ENCODE measurements around the gene SEMA5B.

DNA sequence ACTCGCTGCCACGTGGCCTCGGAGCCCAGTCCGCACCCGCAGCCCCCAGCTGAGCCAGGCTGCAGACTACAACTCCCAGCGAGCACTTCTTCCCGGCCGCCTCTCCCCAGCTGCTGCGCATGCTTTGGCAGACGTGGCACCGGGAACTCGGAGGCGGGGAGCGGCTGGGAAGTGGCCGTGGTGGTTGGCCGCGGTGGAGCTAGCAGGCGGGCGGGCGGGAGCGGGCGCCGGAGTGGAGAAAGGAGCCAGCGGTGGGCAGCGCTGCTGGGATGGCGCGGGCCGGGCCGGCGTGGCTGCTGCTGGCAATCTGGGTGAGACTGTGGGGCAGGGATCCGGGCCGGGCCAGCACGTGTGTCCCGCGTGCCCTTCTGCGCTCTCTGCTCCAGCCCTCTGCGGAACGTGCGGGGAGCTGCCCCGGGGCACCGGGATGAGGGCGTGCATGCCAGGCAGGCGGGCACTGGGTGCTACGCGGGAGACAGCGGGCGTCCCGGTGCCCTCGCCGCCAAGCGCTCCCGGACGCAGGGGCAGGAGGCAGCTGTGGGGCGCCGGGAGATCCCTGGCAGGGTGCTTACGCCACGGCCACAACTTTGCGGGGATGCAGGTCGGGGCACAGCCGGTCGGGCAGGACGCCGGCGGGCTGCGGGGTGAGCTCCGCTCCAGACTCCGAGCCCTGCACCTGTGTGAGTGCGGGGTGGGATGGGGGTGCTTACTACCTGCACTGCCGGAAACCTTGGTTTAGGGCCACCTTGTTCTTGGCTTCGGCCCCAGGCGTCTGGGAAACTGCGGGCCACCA lies 39.5 kb upstream of the SEMA5B start, which contains the start of gene PDIA5:
- TF ChIP-seq EZH2 (IDR thresholded peaks at IDR 0.05; ENCODE audit: insufficient read depth, low read length): no peak
- TF ChIP-seq, protein P1, sequence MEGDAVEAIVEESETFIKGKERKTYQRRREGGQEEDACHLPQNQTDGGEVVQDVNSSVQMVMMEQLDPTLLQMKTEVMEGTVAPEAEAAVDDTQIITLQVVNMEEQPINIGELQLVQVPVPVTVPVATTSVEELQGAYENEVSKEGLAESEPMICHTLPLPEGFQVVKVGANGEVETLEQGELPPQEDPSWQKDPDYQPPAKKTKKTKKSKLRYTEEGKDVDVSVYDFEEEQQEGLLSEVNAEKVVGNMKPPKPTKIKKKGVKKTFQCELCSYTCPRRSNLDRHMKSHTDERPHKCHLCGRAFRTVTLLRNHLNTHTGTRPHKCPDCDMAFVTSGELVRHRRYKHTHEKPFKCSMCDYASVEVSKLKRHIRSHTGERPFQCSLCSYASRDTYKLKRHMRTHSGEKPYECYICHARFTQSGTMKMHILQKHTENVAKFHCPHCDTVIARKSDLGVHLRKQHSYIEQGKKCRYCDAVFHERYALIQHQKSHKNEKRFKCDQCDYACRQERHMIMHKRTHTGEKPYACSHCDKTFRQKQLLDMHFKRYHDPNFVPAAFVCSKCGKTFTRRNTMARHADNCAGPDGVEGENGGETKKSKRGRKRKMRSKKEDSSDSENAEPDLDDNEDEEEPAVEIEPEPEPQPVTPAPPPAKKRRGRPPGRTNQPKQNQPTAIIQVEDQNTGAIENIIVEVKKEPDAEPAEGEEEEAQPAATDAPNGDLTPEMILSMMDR (IDR thresholded peaks at IDR 0.05; ENCODE audit: insufficient read depth, low read depth, low read length): no peak
